Stimulated activated CD4-positive, alpha-beta T cell treated with anti-CD3 and anti-CD28 coated beads, Interleukin-15, amount 100 ng/mL, for 1 hour (primary cell): ENCODE measurements around the gene CLTCL1.

Source experiments
- DNase-seq, 2 donors: peaks; one replicate each; pipeline ENCODE4 v3.0.0-alpha.2; 2020; ENCODE audit warnings: low read depth in 1 of 2, low spot score in 1 of 2

CLTCL1 gene

DNA sequence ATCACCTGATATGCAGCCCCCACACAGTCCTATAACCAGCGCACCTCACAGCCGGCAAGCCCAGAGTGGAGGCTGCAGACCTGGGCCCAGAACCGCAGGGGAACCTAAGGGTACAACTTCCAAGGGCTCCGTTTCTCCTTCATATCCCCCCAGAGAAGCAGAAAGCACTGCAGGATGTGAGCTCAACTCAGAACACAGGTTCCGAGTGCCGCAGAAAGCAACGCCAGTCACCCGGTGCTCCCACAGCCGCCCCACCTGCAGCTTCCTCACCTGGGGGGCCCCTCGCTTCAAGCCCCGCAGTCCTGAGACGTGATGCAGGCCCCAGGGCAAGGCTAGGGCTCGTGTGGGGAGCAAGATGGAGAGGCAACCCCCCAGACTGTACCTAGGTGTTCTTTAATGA lies 158.0 kb downstream of the CLTCL1 start:
- DNase-seq = no peak

DNA sequence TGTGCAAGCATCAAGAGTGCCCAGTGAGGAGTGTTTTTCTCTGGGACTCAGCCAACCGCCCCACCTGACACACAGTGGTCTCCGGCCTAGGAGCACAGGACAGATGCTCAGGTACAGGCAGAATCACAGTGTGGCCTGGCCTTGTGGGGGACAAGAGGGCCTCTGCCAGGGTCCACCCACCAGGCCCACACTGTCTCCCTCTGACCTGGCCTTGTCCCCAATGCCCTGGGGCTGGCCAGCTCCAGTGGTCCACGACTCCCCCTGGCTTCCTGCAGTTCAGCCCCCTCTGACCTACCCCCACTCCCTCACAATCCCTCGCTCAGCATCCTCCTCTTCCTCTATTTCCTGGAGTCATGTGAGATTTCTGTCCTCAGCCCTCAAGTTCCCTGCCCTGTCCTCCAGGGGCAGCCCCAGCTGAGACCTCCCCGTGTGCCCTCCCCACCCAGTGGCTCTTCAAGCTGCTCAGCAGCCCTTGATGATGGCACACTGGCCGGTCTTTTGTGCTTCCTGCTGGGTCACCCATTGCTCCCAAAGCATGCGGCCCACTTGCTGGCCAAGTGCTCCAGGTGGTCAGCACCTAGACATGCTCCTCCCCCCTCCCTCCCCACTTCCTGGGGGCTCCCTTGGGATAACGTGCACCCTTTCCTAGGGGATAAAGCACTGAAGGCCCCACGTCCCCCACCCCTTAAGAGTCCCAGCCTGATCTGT lies 158.7 kb downstream of the CLTCL1 start:
- no peak for DNase-seq

DNA sequence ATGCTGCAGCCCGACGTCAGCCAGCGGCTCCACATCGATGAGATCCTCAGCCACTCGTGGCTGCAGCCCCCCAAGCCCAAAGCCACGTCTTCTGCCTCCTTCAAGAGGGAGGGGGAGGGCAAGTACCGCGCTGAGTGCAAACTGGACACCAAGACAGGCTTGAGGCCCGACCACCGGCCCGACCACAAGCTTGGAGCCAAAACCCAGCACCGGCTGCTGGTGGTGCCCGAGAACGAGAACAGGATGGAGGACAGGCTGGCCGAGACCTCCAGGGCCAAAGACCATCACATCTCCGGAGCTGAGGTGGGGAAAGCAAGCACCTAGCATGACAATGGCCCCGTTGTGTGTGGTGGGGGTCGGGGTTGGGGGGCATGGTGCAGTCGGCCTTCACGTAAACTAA lies 159.4 kb downstream of the CLTCL1 start:
- DNase-seq = no peak

DNA sequence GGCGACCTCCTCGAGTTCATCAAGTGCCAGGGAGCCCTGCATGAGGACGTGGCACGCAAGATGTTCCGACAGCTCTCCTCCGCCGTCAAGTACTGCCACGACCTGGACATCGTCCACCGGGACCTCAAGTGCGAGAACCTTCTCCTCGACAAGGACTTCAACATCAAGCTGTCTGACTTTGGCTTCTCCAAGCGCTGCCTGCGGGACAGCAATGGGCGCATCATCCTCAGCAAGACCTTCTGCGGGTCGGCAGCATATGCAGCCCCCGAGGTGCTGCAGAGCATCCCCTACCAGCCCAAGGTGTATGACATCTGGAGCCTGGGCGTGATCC lies 159.9 kb downstream of the CLTCL1 start:
- DNase-seq = no peak

DNA sequence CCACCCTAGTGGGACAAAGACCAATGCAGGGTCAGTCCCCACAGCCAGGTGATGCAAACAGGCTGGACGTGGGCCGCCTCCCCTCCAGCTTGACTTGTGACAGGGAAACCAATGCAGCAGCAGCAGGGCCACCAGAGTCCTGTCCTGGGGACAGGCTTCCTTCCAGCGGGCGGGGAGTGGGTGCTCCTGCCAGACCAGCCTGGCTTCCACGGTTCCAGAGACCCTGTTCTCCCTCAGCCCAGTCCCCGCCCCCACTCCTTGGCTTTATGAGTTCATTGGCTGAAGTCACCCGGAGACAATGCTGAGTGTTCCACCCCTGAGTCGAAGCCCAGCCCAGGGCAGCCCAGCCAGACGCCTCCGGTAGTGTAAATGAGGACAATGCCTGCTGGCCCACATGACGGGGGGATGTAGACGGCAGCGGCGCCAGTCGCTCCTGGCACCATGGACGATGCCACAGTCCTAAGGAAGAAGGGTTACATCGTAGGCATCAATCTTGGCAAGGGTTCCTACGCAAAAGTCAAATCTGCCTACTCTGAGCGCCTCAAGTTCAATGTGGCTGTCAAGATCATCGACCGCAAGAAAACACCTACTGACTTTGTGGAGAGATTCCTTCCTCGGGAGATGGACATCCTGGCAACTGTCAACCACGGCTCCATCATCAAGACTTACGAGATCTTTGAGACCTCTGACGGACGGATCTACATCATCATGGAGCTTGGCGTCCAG lies 160.4 kb downstream of the CLTCL1 start, which contains the start of gene TSSK2:
TSS of gene TSSK2 (plus strand) at position 350 of the 726 bp plus-strand sequence. CDS start at position 442, 92 bp downstream.
- no peak for DNase-seq

DNA sequence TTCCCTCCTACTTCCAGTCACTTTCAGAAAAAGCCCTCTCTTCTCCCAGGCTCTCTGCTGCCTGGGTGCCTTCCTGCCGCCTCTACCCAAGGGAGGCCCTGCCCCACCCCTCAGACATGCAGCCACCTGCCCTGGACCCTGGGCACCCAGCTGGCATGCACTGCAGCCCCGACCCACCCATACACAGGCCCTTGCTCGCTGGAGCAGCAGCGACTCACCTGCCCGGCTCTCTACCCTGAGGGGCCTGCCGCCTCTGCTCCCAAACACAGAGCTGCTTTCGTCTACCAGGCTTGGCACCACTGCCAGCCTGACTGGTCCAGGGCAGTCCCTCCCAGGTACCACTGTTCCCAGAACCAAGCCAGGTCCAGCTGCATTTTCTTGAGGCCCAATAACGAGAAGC lies 161.6 kb downstream of the CLTCL1 start:
- DNase-seq = no peak
